Stimulated activated CD8-positive, alpha-beta memory T cell treated with anti-CD3 and anti-CD28 coated beads, Interleukin-4, amount 100 ng/mL, for 48 hours (primary cell): ENCODE data around the gene GANAB.
"Not testable (repeated sequence)": the region's sequence is repeated elsewhere in the genome, so short reads cannot be mapped to it uniquely, and the experiment has no call there.

Experiments used
- DNase-seq: peaks from one replicate; pipeline ENCODE4 v3.0.0-alpha.2; 2020

The GANAB gene

GRCh38 chr11:62645946-62646824 lies at the start of gene GANAB:
TSS of gene GANAB (minus strand) at chr11:62646613. CDS start at chr11:62646599, 14 bp downstream.
- DNase-seq: peak; percentile 99

- DNase-seq: peak; percentile 83
Observed at GRCh38 chr11:62694455-62695167, 48.2 kb upstream of the GANAB start.

- not testable (repeated sequence) for DNase-seq
Observed at GRCh38 chr11:62693624-62694023, 47.2 kb upstream of the GANAB start.

- DNase-seq: no peak
Observed at GRCh38 chr11:62689421-62690183, 43.2 kb upstream of the GANAB start, which contains the start of gene LRRN4CL. TSS of gene LRRN4CL (minus strand) at chr11:62689530. CDS start at chr11:62688508, 1,022 bp downstream.

- no peak for DNase-seq
Observed at GRCh38 chr11:62688491-62688890, 42.1 kb upstream of the GANAB start.

GRCh38 chr11:62687508-62688396 lies 41.3 kb upstream of the GANAB start:
- no peak for DNase-seq

GRCh38 chr11:62682518-62682917 lies 36.1 kb upstream of the GANAB start:
- no peak for DNase-seq

- no peak for DNase-seq
Observed at GRCh38 chr11:62680825-62681240, 34.4 kb upstream of the GANAB start.

GRCh38 chr11:62678770-62679696 lies 32.6 kb upstream of the GANAB start, which contains the start of gene UBXN1:
TSS of gene UBXN1 (minus strand) at chr11:62679073. CDS start at chr11:62678923, 150 bp downstream.
- DNase-seq: peak; percentile 92

GRCh38 chr11:62678433-62678769 lies 32.0 kb upstream of the GANAB start:
- DNase-seq: no peak

GRCh38 chr11:62677714-62678113 lies 31.3 kb upstream of the GANAB start:
- DNase-seq: no peak

GRCh38 chr11:62677156-62677555 lies 30.7 kb upstream of the GANAB start:
- no peak for DNase-seq

GRCh38 chr11:62676698-62677097 lies 30.3 kb upstream of the GANAB start:
- DNase-seq: no peak

- DNase-seq: not testable (repeated sequence)
Observed at GRCh38 chr11:62675415-62675814, 29.0 kb upstream of the GANAB start.

- DNase-seq: no peak
Observed at GRCh38 chr11:62673196-62673525, 26.7 kb upstream of the GANAB start.

GRCh38 chr11:62671608-62672389 lies 25.4 kb upstream of the GANAB start, which contains the start of the genes LBHD1 and UQCC3:
TSS of gene LBHD1 (minus strand) at chr11:62672267. CDS start at chr11:62670031, 2,236 bp downstream.
TSS of gene UQCC3 (plus strand) at chr11:62671673. CDS start at chr11:62671746, 73 bp downstream.
- DNase-seq: peak; percentile 82

GRCh38 chr11:62671236-62671607 lies 24.8 kb upstream of the GANAB start:
- DNase-seq: no peak

GRCh38 chr11:62669420-62670161 lies 23.2 kb upstream of the GANAB start:
- DNase-seq: no peak

GRCh38 chr11:62667460-62667859 lies 21.0 kb upstream of the GANAB start:
- DNase-seq: no peak
